Sigmoid colon (tissue), 7 donors: ENCODE measurements around the gene ADAMTS17. TPM values are rescaled to one million over a fixed set of nuclear protein-coding genes. Genes with fewer than 3 reads are reported as not detected.

Experiments
- DNase-seq: peaks from one replicate; pipeline ENCODE4 v3.0.0-alpha.2; 2019
- H3K27ac ChIP-seq, 4 donors: fragments of 200-600 bp; sonication (generic); one replicate each; pipeline ENCODE4 v1.5.1; 2016 to 2019; ENCODE audit warnings: mild to moderate bottlenecking in 1 of 4
- H3K27me3 ChIP-seq, 3 donors: fragments of 200-600 bp; sonication (generic); one replicate each; pipeline ENCODE4 v1.5.1; 2019; ENCODE audit warnings: mild to moderate bottlenecking in 1 of 3
- H3K36me3 ChIP-seq, 4 donors: fragments of 200-600 bp; sonication (generic); one replicate each; pipeline ENCODE4 v1.5.1; 2016 to 2019
- H3K4me1 ChIP-seq, 4 donors: fragments of 200-600 bp; sonication (generic); one replicate each; pipeline ENCODE4 v1.5.1; 2017 to 2019
- H3K4me3 ChIP-seq, 4 donors: fragments of 200-600 bp; sonication (generic); one replicate each; pipeline ENCODE4 v1.5.1; 2017 to 2019; ENCODE audit warnings: mild to moderate bottlenecking in 2 of 4, moderate library complexity in 1 of 4
- H3K9me3 ChIP-seq, 4 donors: fragments of 200-600 bp in 3 of 4; sonication (generic) in 3 of 4; one replicate each; pipeline versions ENCODE4 v1.5.1 to v1.6.1; 2013 to 2019
- EP300 ChIP-seq, 4 donors: sonication (generic); formaldehyde crosslinking; IDR thresholded peaks; one replicate each; pipeline ENCODE4 v1.6.1; 2017; ENCODE audit warnings: antibody characterized with exemption in 4 of 4
- POLR2A ChIP-seq, 2 donors: fragments of 450-650 bp; IDR thresholded peaks; one replicate each; pipeline ENCODE4 v1.6.1; 2016; ENCODE audit warnings: antibody characterized with exemption in 2 of 2, mild to moderate bottlenecking in 2 of 2, moderate library complexity in 2 of 2
- POLR2AphosphoS5 ChIP-seq, 4 donors: sonication (generic); formaldehyde crosslinking; IDR thresholded peaks; one replicate each; pipeline ENCODE4 v1.6.1; 2017; ENCODE audit warnings: antibody characterized with exemption in 4 of 4
- WGBS, 2 donors: extraction: QIAGEN DNeasy Blood & Tissue Kit; methylation state at CpG; one replicate each; pipeline ENCODE4 v1.1.7; 2013; 5-methylcytosine and 5-hydroxymethylcytosine counted together
- intact Hi-C: fragments of 100-400 bp; cut with DNase I; formaldehyde crosslinking; loops from one replicate; pipeline ENCODE4 v1.15.1; 2023
- polyA plus RNA-seq, 3 donors: library from polyadenylated mRNA; stranded (reverse); fragments of 200-250 nt; gene quantifications; one replicate each; pipeline ENCODE4 v1.2.3, GENCODE V29; 2013
- total RNA-seq, 4 donors: library from RNA; depleted of rRNA; stranded (reverse); fragments of >200 nt; gene quantifications; one replicate each; pipeline ENCODE4 v1.1.0, GENCODE V29; 2016
- TF ChIP-seq, protein P1 (sequence below), 4 experiments: fragments of 450-650 bp in 3 of 4; fragments of 200-600 bp in 1 of 4; IDR thresholded peaks; one replicate each; pipeline ENCODE4 v1.5.1; 2016 to 2019; ENCODE audit warnings: antibody characterized with exemption in 4 of 4, mild to moderate bottlenecking in 3 of 4, moderate library complexity in 2 of 4
- donor health status: healthy with polysubstance abuse.
- donor health status: Bipolar disorder and iron deficiency.
- donor health status: healthy.

Gene ADAMTS17
- total and polyA plus RNA-seq, 7 donors, result 0.46 to 3.6 (median 1.2) TPM

- intact Hi-C loops, result loop anchor here (10.0 kb wide), 1 partner anchor 159 kb away; no protein-coding TSS in a partner anchor
- H3K9me3 ChIP-seq, result no peaks in the 10 kb centered on the region
- TF ChIP-seq EP300 (IDR thresholded peaks at IDR 0.05) (no peak), POLR2AphosphoS5 (IDR thresholded peaks at IDR 0.05) (no peak), POLR2A (IDR thresholded peaks at IDR 0.05) (no peak)
- TF ChIP-seq, protein P1, sequence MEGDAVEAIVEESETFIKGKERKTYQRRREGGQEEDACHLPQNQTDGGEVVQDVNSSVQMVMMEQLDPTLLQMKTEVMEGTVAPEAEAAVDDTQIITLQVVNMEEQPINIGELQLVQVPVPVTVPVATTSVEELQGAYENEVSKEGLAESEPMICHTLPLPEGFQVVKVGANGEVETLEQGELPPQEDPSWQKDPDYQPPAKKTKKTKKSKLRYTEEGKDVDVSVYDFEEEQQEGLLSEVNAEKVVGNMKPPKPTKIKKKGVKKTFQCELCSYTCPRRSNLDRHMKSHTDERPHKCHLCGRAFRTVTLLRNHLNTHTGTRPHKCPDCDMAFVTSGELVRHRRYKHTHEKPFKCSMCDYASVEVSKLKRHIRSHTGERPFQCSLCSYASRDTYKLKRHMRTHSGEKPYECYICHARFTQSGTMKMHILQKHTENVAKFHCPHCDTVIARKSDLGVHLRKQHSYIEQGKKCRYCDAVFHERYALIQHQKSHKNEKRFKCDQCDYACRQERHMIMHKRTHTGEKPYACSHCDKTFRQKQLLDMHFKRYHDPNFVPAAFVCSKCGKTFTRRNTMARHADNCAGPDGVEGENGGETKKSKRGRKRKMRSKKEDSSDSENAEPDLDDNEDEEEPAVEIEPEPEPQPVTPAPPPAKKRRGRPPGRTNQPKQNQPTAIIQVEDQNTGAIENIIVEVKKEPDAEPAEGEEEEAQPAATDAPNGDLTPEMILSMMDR (IDR thresholded peaks at IDR 0.05), result no peak
- 47 to 68% methylated on average over 8 of the region's 8 CpGs for WGBS, 2 donors
- no peak overlapping the region for H3K4me3 ChIP-seq
- no peak for DNase-seq
- no peaks in the 10 kb centered on the region for H3K27me3 ChIP-seq
- peaks cover 0 to 5% (median 2%) of the 10 kb centered on the region in 4 donors for H3K4me1 ChIP-seq
- no peaks in the 10 kb centered on the region for H3K36me3 ChIP-seq
- H3K27ac ChIP-seq, result no peak overlapping the region
Observed at GRCh38 chr15:100334015-100334414, 7.8 kb downstream of the ADAMTS17 start.

- no peaks in the 10 kb centered on the region for H3K9me3 ChIP-seq
- no peaks in the 10 kb centered on the region for H3K4me1 ChIP-seq
- H3K4me3 ChIP-seq, result no peak overlapping the region
- WGBS, 2 donors, result 90 to 95% methylated on average over 7 of the region's 7 CpGs
- H3K36me3 ChIP-seq, result no peaks in the 10 kb centered on the region
- TF ChIP-seq EP300 (IDR thresholded peaks at IDR 0.05), result no peak
- TF ChIP-seq POLR2A (IDR thresholded peaks at IDR 0.05), result no peak
- no peak for TF ChIP-seq POLR2AphosphoS5 (IDR thresholded peaks at IDR 0.05)
- TF ChIP-seq, protein P1 (IDR thresholded peaks at IDR 0.05), result no peak
- no peaks in the 10 kb centered on the region for H3K27me3 ChIP-seq
- no peak for DNase-seq
- intact Hi-C loops, result loop anchor here (10.0 kb wide), 1 partner anchor 158 kb away; no protein-coding TSS in a partner anchor
- no peak overlapping the region for H3K27ac ChIP-seq
Observed at GRCh38 chr15:100333236-100333635, 8.5 kb downstream of the ADAMTS17 start.

DNA sequence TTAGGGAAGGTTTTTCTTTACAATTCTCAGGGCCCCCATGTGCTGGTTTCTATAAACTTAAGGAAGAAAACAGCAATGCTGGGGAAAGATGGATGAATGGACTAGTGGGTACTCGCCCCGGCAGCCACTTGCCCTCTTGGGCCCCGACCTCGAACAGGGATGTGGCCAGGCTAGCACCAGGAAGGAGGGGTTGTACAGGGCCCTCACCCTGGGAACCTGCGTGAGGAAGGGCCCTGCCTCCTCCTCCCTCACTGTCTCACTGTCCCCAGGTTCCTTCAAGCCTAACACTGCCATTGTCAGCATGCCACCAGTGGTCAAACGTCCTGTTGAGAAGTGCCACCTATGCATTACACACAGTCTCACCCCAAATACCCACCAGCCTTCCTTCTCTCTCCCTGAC, 9.1 kb downstream of the ADAMTS17 start:
- intact Hi-C loops, result loop anchor here (10.0 kb wide), 1 partner anchor 158 kb away; no protein-coding TSS in a partner anchor
- no peaks in the 10 kb centered on the region for H3K9me3 ChIP-seq

GRCh38 chr15:100332231-100332630, 9.5 kb downstream of the ADAMTS17 start:
- Histone ChIP-seq H3K27ac (no peak overlapping the region), H3K36me3 (no peaks in the 10 kb centered on the region), H3K27me3 (no peaks in the 10 kb centered on the region), H3K9me3 (no peaks in the 10 kb centered on the region), H3K4me3 (no peak overlapping the region), H3K4me1 (no peaks in the 10 kb centered on the region)
- no peak for DNase-seq
- no peak for TF ChIP-seq POLR2A (IDR thresholded peaks at IDR 0.05)
- TF ChIP-seq POLR2AphosphoS5 (IDR thresholded peaks at IDR 0.05), result no peak
- TF ChIP-seq, protein P1 (IDR thresholded peaks at IDR 0.05), result no peak
- TF ChIP-seq EP300 (IDR thresholded peaks at IDR 0.05), result no peak
- 76 to 86% methylated on average over 13 of the region's 13 CpGs for WGBS, 2 donors
- intact Hi-C loops, result loop anchor here (10.0 kb wide), 1 partner anchor 157 kb away; no protein-coding TSS in a partner anchor

More for the DNA sequence above, 9.1 kb downstream of the ADAMTS17 start:
- Histone ChIP-seq H3K4me3 (no peak overlapping the region), H3K4me1 (no peaks in the 10 kb centered on the region), H3K27ac (no peak overlapping the region), H3K36me3 (no peaks in the 10 kb centered on the region), H3K27me3 (no peaks in the 10 kb centered on the region)
- 75 to 84% methylated on average over 6 of the region's 6 CpGs for WGBS, 2 donors
- DNase-seq, result no peak
- TF ChIP-seq POLR2A (IDR thresholded peaks at IDR 0.05) (no peak), EP300 (IDR thresholded peaks at IDR 0.05) (no peak), POLR2AphosphoS5 (IDR thresholded peaks at IDR 0.05) (no peak)
- TF ChIP-seq, protein P1 (IDR thresholded peaks at IDR 0.05), result no peak
